Loucy (cell line): ENCODE results near the gene OVCH2.

Source experiments
- CTCF ChIP-seq: fragments of 200-600 bp; sonication (generic); conservative IDR thresholded peaks from 2 replicates; pipeline ENCODE4 v1.5.1; 2014; ENCODE audit warnings: mild to moderate bottlenecking, antibody characterized with exemption, low read length
- EZH2phosphoT487 ChIP-seq: fragments of 200-600 bp; IDR thresholded peaks from 2 replicates; pipeline ENCODE4 v1.6.1; 2018; ENCODE audit warnings: antibody characterized with exemption, mild to moderate bottlenecking, moderate library complexity, borderline replicate concordance

- TF ChIP-seq EZH2phosphoT487 (no peak), CTCF (no peak)
Observed at GRCh38 chr11:7651700-7652099, 54.6 kb downstream of the OVCH2 start.
